ENCODE results near the gene MIPEP. TPM values are rescaled to one million over a fixed set of nuclear protein-coding genes. Genes with fewer than 3 reads are reported as not detected.

Gene MIPEP
- total RNA-seq, 1 experiment from 2014 or later = 25.4 TPM

DNA sequence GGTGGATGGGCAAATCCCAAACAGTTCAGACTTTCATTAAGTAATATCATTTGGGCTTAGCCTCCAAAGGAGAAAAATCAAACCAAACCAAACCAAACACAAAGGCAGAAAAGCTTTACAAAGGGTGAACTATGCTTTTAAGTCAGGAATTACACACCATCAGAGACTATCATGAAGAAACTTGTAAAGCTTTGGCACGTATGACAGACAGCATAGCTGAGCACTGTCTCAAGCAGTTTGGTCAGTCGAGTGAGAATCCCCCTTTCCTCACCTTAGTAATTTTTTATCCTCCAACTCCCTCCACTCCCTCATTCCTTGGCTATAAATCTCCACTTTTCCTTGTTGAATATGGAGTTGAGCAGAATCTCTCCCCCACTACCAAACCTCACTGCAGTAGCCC, 72.1 kb downstream of the MIPEP start:
- H3K4me3 ChIP-seq (ENCODE audit: low read depth, low read length, poor library complexity, severe bottlenecking) = no peak overlapping the region
- no peaks in the 10 kb centered on the region for H3K36me3 ChIP-seq (ENCODE audit: insufficient read depth, low read length, poor library complexity, severe bottlenecking)
- H3K27ac ChIP-seq (ENCODE audit: low read depth, low read length, poor library complexity, severe bottlenecking) = no peak overlapping the region
- BruUV-seq (replicated peaks) = no TSS peak
- H3K4me1 ChIP-seq (ENCODE audit: insufficient read depth, low read length, poor library complexity, severe bottlenecking) = no peaks in the 10 kb centered on the region
- intact Hi-C loops (cut with micrococcal nuclease; ENCODE audit: unreplicated experiment) = no loop called here
- DNase-seq (ENCODE audit: low spot score) = no peak
- POLR2A ChIA-PET (ENCODE audit: low non-redundant PET) = no interaction called here
- no peaks in the 10 kb centered on the region for H3K9me3 ChIP-seq (ENCODE audit: low read depth, low read length, poor library complexity, severe bottlenecking)
- no peak for TF ChIP-seq EZH2 (IDR thresholded peaks at IDR 0.05; ENCODE audit: borderline replicate concordance, low read depth, low read length, poor library complexity, severe bottlenecking)
- no peak for TF ChIP-seq CTCF (conservative IDR thresholded peaks at IDR 0.05; ENCODE audit: low read depth, low read length)
- no peaks in the 10 kb centered on the region for H3K27me3 ChIP-seq (replicated peaks; ENCODE audit: insufficient read depth, low read depth, low read length, poor library complexity)
- CTCF ChIA-PET = no interaction called here

- Histone ChIP-seq H3K36me3 (ENCODE audit: insufficient read depth, low read length, poor library complexity, severe bottlenecking) (no peaks in the 10 kb centered on the region), H3K27ac (ENCODE audit: low read depth, low read length, poor library complexity, severe bottlenecking) (no peak overlapping the region), H3K27me3 (replicated peaks; ENCODE audit: insufficient read depth, low read depth, low read length, poor library complexity) (no peaks in the 10 kb centered on the region), H3K4me3 (ENCODE audit: low read depth, low read length, poor library complexity, severe bottlenecking) (no peak overlapping the region), H3K9me3 (ENCODE audit: low read depth, low read length, poor library complexity, severe bottlenecking) (no peaks in the 10 kb centered on the region), H3K4me1 (ENCODE audit: insufficient read depth, low read length, poor library complexity, severe bottlenecking) (no peaks in the 10 kb centered on the region)
- DNase-seq (ENCODE audit: low spot score) = no peak
- intact Hi-C loops (cut with micrococcal nuclease; ENCODE audit: unreplicated experiment) = no loop called here
- BruUV-seq (replicated peaks) = no TSS peak
- POLR2A ChIA-PET (ENCODE audit: low non-redundant PET) = no interaction called here
- TF ChIP-seq CTCF (conservative IDR thresholded peaks at IDR 0.05; ENCODE audit: low read depth, low read length) = no peak
- no peak for TF ChIP-seq EZH2 (IDR thresholded peaks at IDR 0.05; ENCODE audit: borderline replicate concordance, low read depth, low read length, poor library complexity, severe bottlenecking)
- CTCF ChIA-PET = no interaction called here
These were observed 75.6 kb downstream of the MIPEP start for GRCh38 chr13:23813635-23814034.

DNA sequence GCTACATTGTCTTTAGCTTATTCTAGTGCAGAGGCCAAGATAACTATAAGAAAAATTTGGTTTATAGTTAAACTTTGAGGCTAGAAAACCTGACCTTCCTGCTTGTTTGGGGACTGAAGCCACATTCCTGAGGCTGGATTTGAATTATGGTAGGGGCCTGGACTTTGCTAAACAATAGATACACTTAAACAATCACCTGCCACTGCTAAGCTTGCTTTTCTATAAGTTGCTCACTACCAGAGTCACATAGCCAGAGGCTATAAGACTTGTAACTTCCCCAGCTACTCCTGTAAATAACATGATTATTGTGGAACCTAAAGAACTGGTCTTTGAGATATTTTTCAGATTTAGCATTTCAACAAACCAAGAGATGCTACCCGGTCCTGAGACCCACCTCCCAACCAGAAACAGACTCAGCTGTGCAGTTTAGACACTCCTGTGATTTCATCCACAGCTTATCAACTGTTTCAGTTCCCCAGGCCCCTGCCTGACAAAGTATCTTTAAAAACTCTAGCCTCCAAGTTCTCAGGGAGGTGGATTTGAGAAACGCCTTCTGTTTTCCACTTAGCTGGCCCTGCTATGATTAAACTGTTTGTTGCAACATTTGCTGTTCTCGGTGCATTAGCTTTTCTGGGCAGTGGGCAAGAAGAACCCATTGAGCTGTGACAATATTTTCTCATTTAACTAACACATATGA, 77.7 kb downstream of the MIPEP start:
- ChIA-PET CTCF (no interaction called here), POLR2A (ENCODE audit: low non-redundant PET) (interaction anchor here (0.5 to 0.6 kb wide), 2 partner anchors 216 to 251 kb away, joined by 3 to 6 read pairs; no protein-coding TSS in a partner anchor)
- no peaks in the 10 kb centered on the region for H3K4me1 ChIP-seq (ENCODE audit: insufficient read depth, low read length, poor library complexity, severe bottlenecking)
- no peak for DNase-seq (ENCODE audit: low spot score)
- no peaks in the 10 kb centered on the region for H3K27me3 ChIP-seq (replicated peaks; ENCODE audit: insufficient read depth, low read depth, low read length, poor library complexity)
- no TSS peak for BruUV-seq (replicated peaks)
- TF ChIP-seq EZH2 (IDR thresholded peaks at IDR 0.05; ENCODE audit: borderline replicate concordance, low read depth, low read length, poor library complexity, severe bottlenecking) (no peak), CTCF (conservative IDR thresholded peaks at IDR 0.05; ENCODE audit: low read depth, low read length) (no peak)
- no peak overlapping the region for H3K4me3 ChIP-seq (ENCODE audit: low read depth, low read length, poor library complexity, severe bottlenecking)
- H3K9me3 ChIP-seq (ENCODE audit: low read depth, low read length, poor library complexity, severe bottlenecking) = no peaks in the 10 kb centered on the region
- no peak overlapping the region for H3K27ac ChIP-seq (ENCODE audit: low read depth, low read length, poor library complexity, severe bottlenecking)
- no peaks in the 10 kb centered on the region for H3K36me3 ChIP-seq (ENCODE audit: insufficient read depth, low read length, poor library complexity, severe bottlenecking)
- intact Hi-C loops (cut with micrococcal nuclease; ENCODE audit: unreplicated experiment) = no loop called here
